ENCODE data around the gene RAPSN.

Gene RAPSN

GRCh38 chr11:47438721-47439120 lies 10.2 kb downstream of the RAPSN start:
- no peak overlapping the region for H3K4me3 ChIP-seq (ENCODE audit: control insufficient read depth, low read depth, low read length)
- DNase-seq (ENCODE audit: low read depth) = no peak
- no peak for TF ChIP-seq CTCF (IDR thresholded peaks at IDR 0.05; ENCODE audit: control insufficient read depth, insufficient read depth, low read depth, low read length, missing control alignments)

- no peak for TF ChIP-seq CTCF (IDR thresholded peaks at IDR 0.05; ENCODE audit: control insufficient read depth, insufficient read depth, low read depth, low read length, missing control alignments)
- H3K4me3 ChIP-seq (ENCODE audit: control insufficient read depth, low read depth, low read length) = no peak overlapping the region
- no peak for DNase-seq (ENCODE audit: low read depth)
Measured at GRCh38 chr11:47437746-47438418, 11.1 kb downstream of the RAPSN start.

GRCh38 chr11:47437218-47437745 lies 11.7 kb downstream of the RAPSN start:
- DNase-seq (ENCODE audit: low read depth) = no peak
- no peak overlapping the region for H3K4me3 ChIP-seq (ENCODE audit: control insufficient read depth, low read depth, low read length)
- no peak for TF ChIP-seq CTCF (IDR thresholded peaks at IDR 0.05; ENCODE audit: control insufficient read depth, insufficient read depth, low read depth, low read length, missing control alignments)

- no peak for TF ChIP-seq CTCF (IDR thresholded peaks at IDR 0.05; ENCODE audit: control insufficient read depth, insufficient read depth, low read depth, low read length, missing control alignments)
- DNase-seq (ENCODE audit: low read depth) = no peak
- H3K4me3 ChIP-seq (ENCODE audit: control insufficient read depth, low read depth, low read length) = no peak overlapping the region
Measured at GRCh38 chr11:47436726-47437125, 12.2 kb downstream of the RAPSN start.

GRCh38 chr11:47435687-47436086 lies 13.2 kb downstream of the RAPSN start:
- TF ChIP-seq CTCF (IDR thresholded peaks at IDR 0.05; ENCODE audit: control insufficient read depth, insufficient read depth, low read depth, low read length, missing control alignments) = no peak
- no peak overlapping the region for H3K4me3 ChIP-seq (ENCODE audit: control insufficient read depth, low read depth, low read length)
- no peak for DNase-seq (ENCODE audit: low read depth)

- TF ChIP-seq CTCF (IDR thresholded peaks at IDR 0.05; ENCODE audit: control insufficient read depth, insufficient read depth, low read depth, low read length, missing control alignments) = no peak
- no peak overlapping the region for H3K4me3 ChIP-seq (ENCODE audit: control insufficient read depth, low read depth, low read length)
- peak; percentile 73 for DNase-seq (ENCODE audit: low read depth)
Measured at GRCh38 chr11:47434011-47434786, 14.7 kb downstream of the RAPSN start.

Measured in AG09309 (cell line).